Gastroesophageal sphincter (tissue), 3 donors: Measurements from ENCODE around the gene C1orf50.

Experiments used
- POLR2A ChIP-seq, 2 donors: fragments of 450-650 bp; IDR thresholded peaks; one replicate each; pipeline ENCODE4 v1.6.1; 2017; ENCODE audit warnings: antibody characterized with exemption in 2 of 2, mild to moderate bottlenecking in 2 of 2, moderate library complexity in 1 of 2
- TF ChIP-seq, protein P1 (sequence below), 4 experiments: fragments of 200-600 bp in 2 of 4; fragments of 450-650 bp in 2 of 4; sonication (generic) in 1 of 4; IDR thresholded peaks; one replicate each; pipeline ENCODE4 v1.5.1; 2017 to 2019; ENCODE audit warnings: antibody characterized with exemption in 4 of 4, mild to moderate bottlenecking in 2 of 4, moderate library complexity in 2 of 4

DNA sequence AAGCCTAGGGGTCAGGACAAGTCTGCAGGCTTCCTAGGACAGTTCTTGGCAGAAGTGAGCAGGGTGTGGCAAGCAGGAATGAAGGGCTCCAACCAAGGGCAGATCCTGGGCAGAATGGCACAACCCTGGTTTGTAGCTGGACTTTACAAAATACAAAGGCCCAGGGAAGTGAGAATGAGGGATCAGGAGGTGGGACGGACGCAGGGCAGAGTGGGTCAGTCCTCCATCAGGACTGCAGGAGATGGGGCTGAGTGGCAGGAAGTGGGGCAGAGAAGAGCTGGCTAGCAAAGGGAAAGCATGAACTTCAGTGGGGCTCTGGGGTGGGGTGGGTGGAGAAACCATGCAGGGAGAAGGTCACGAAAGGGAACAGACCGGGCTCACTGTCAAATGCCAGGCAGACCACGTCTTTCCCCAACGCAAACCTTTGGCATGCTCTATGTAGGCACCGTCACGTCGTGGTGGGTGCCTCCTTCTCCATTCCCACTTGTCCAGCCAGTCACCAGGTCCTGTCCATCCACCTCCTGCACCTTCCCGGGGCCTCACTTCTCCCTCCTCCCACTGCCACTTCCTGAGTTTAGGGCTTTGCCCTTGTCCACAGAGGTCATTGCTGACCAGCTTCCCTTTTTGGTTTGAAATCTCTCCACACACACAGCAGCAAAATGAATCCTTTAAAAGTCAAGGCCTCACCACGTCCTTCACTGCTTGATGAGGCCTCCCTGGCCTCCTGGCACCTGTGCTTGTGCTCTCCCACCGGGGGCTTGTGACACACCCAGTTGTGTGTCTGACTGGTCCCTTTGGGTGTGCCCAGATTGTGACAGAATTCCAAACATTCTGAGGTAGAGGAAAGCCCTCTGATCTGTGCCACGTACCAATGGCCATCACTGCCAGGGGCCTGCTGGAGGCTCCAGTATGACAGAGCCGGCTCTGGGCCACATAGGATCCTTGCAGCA, 18.3 kb upstream of the C1orf50 start:
- TF ChIP-seq, protein P1, sequence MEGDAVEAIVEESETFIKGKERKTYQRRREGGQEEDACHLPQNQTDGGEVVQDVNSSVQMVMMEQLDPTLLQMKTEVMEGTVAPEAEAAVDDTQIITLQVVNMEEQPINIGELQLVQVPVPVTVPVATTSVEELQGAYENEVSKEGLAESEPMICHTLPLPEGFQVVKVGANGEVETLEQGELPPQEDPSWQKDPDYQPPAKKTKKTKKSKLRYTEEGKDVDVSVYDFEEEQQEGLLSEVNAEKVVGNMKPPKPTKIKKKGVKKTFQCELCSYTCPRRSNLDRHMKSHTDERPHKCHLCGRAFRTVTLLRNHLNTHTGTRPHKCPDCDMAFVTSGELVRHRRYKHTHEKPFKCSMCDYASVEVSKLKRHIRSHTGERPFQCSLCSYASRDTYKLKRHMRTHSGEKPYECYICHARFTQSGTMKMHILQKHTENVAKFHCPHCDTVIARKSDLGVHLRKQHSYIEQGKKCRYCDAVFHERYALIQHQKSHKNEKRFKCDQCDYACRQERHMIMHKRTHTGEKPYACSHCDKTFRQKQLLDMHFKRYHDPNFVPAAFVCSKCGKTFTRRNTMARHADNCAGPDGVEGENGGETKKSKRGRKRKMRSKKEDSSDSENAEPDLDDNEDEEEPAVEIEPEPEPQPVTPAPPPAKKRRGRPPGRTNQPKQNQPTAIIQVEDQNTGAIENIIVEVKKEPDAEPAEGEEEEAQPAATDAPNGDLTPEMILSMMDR (IDR thresholded peaks at IDR 0.05), result no peak
- no peak for TF ChIP-seq POLR2A (IDR thresholded peaks at IDR 0.05)
